Globus pallidus (tissue), 1 donor: ENCODE results near the gene RALGAPA1.
"Not testable (repeated sequence)": the region's sequence is repeated elsewhere in the genome, so short reads cannot be mapped to it uniquely, and the experiment has no call there.

Source experiments
- DNase-seq: peaks from one replicate; pipeline ENCODE4 v3.0.0-alpha.2; 2015; ENCODE audit warnings: low spot score

The RALGAPA1 gene

GRCh38 chr14:35626947-35627346, 182.1 kb downstream of the RALGAPA1 start:
- not testable (repeated sequence) for DNase-seq

GRCh38 chr14:35621996-35622395, 187.1 kb downstream of the RALGAPA1 start:
- DNase-seq, result not testable (repeated sequence)

GRCh38 chr14:35619998-35620397, 189.1 kb downstream of the RALGAPA1 start:
- not testable (repeated sequence) for DNase-seq

GRCh38 chr14:35619461-35619860, 189.6 kb downstream of the RALGAPA1 start:
- not testable (repeated sequence) for DNase-seq

GRCh38 chr14:35617500-35617899, 191.6 kb downstream of the RALGAPA1 start:
- DNase-seq, result no peak

GRCh38 chr14:35607380-35607779, 201.7 kb downstream of the RALGAPA1 start:
- DNase-seq, result no peak

GRCh38 chr14:35600253-35600652, 208.8 kb downstream of the RALGAPA1 start:
- no peak for DNase-seq

- DNase-seq, result no peak
These were observed 214.5 kb downstream of the RALGAPA1 start for GRCh38 chr14:35594616-35595015.

- DNase-seq, result not testable (repeated sequence)
These were observed 221.7 kb downstream of the RALGAPA1 start for GRCh38 chr14:35587373-35587772.

GRCh38 chr14:35578639-35579038, 230.5 kb downstream of the RALGAPA1 start:
- DNase-seq, result no peak

GRCh38 chr14:35578135-35578534, 231.0 kb downstream of the RALGAPA1 start:
- no peak for DNase-seq

GRCh38 chr14:35576856-35577255, 232.2 kb downstream of the RALGAPA1 start:
- no peak for DNase-seq

GRCh38 chr14:35576260-35576659, 232.8 kb downstream of the RALGAPA1 start:
- DNase-seq, result no peak

GRCh38 chr14:35573911-35574310, 235.2 kb downstream of the RALGAPA1 start:
- no peak for DNase-seq

- DNase-seq, result no peak
These were observed 237.5 kb downstream of the RALGAPA1 start for GRCh38 chr14:35571598-35571997.

GRCh38 chr14:35565871-35566464, 243.1 kb downstream of the RALGAPA1 start:
- no peak for DNase-seq

GRCh38 chr14:35558680-35559079, 250.4 kb downstream of the RALGAPA1 start:
- peak; percentile 76 for DNase-seq

GRCh38 chr14:35557221-35557747, 251.8 kb downstream of the RALGAPA1 start:
- no peak for DNase-seq

GRCh38 chr14:35556548-35556947, 252.5 kb downstream of the RALGAPA1 start:
- DNase-seq, result no peak

GRCh38 chr14:35553808-35554207, 255.3 kb downstream of the RALGAPA1 start:
- no peak for DNase-seq

- DNase-seq, result no peak
These were observed 258.0 kb downstream of the RALGAPA1 start for GRCh38 chr14:35551081-35551480.

GRCh38 chr14:35549551-35549950, 259.5 kb downstream of the RALGAPA1 start:
- DNase-seq, result no peak

GRCh38 chr14:35543006-35543405, 266.1 kb downstream of the RALGAPA1 start:
- no peak for DNase-seq

- no peak for DNase-seq
These were observed 269.1 kb downstream of the RALGAPA1 start for GRCh38 chr14:35539969-35540368.
